WTC11 (cell line): ENCODE results near the gene ATP6V1C2. TPM values are rescaled to one million over a fixed set of nuclear protein-coding genes. Genes with fewer than 3 reads are reported as not detected.

Experiments used
- ATAC-seq: fragments of 200-7000 bp; cut with Tn5 transposase; 2 replicates; pipeline ENCODE4 v1.10.0; 2021; ENCODE audit warnings: mild to moderate bottlenecking, moderate library complexity
- CTCF ChIA-PET: fragments of 300-600 bp; sonication (Branson Sonifier 250); formaldehyde crosslinking; loops from one replicate; lab custom pipeline; 2021; ENCODE audit warnings: antibody characterized with exemption; lab: Charles Lee
- POLR2A ChIA-PET: fragments of 350-600 bp; sonication (Branson Sonifier 250); formaldehyde crosslinking; loops from one replicate; lab custom pipeline; 2021; ENCODE audit warnings: antibody characterized with exemption; lab: Charles Lee
- DNase-seq: peaks from one replicate; pipeline ENCODE4 v3.0.0; 2021; ENCODE audit warnings: low spot score
- H3K27ac Mint-ChIP-seq: 2 replicates; pipeline ENCODE4 v1.8.0; 2021; ENCODE audit warnings: mixed read lengths
- H3K27me3 Mint-ChIP-seq: 2 replicates; pipeline ENCODE4 v1.8.0; 2021; ENCODE audit warnings: low read depth, mild to moderate bottlenecking, moderate library complexity, mixed read lengths
- H3K36me3 Mint-ChIP-seq: 2 replicates; pipeline ENCODE4 v1.8.0; 2021; ENCODE audit warnings: mixed read lengths
- H3K4me1 Mint-ChIP-seq: 2 replicates; pipeline ENCODE4 v1.8.0; 2022; ENCODE audit warnings: mixed read lengths
- H3K4me3 Mint-ChIP-seq: 2 replicates; pipeline ENCODE4 v1.8.0; 2021; ENCODE audit warnings: mild to moderate bottlenecking, moderate library complexity, mixed read lengths
- H3K9me3 Mint-ChIP-seq: 2 replicates; pipeline ENCODE4 v1.8.0; 2021; ENCODE audit warnings: mixed read lengths
- ATF6 ChIP-seq: sonication (generic); formaldehyde crosslinking; IDR thresholded peaks from 2 replicates; pipeline ENCODE4 v1.8.1; 2023; ENCODE audit warnings: mild to moderate bottlenecking, missing genetic modification reagents
- CBFB ChIP-seq: sonication (generic); formaldehyde crosslinking; IDR thresholded peaks from 2 replicates; pipeline ENCODE4 v1.8.1; 2022; ENCODE audit warnings: mild to moderate bottlenecking, low read depth, missing genetic modification reagents
- CREB1 ChIP-seq: sonication (generic); formaldehyde crosslinking; IDR thresholded peaks from 2 replicates; pipeline ENCODE4 v1.8.0; 2023; ENCODE audit warnings: mild to moderate bottlenecking, missing genetic modification reagents
- CREM ChIP-seq: sonication (generic); formaldehyde crosslinking; IDR thresholded peaks from 2 replicates; pipeline ENCODE4 v1.8.1; 2022; ENCODE audit warnings: mild to moderate bottlenecking, missing genetic modification reagents, moderate library complexity
- ERG ChIP-seq: fragments of 250-450 bp; sonication (Bioruptor Pico); IDR thresholded peaks from 2 replicates; pipeline ENCODE4 v1.8.0; 2021; ENCODE audit warnings: mild to moderate bottlenecking
- ETV6 ChIP-seq: sonication (generic); formaldehyde crosslinking; IDR thresholded peaks from 2 replicates; pipeline ENCODE4 v1.8.1; 2022; ENCODE audit warnings: mild to moderate bottlenecking, missing genetic modification reagents
- FOXP4 ChIP-seq: sonication (generic); formaldehyde crosslinking; IDR thresholded peaks from 2 replicates; pipeline ENCODE4 v1.8.0; 2022; ENCODE audit warnings: mild to moderate bottlenecking, missing genetic modification reagents
- IRF2 ChIP-seq: sonication (generic); formaldehyde crosslinking; IDR thresholded peaks from 2 replicates; pipeline ENCODE4 v1.8.0; 2022; ENCODE audit warnings: low read depth, missing genetic modification reagents, borderline replicate concordance
- JUN ChIP-seq: sonication (generic); formaldehyde crosslinking; IDR thresholded peaks from 2 replicates; pipeline ENCODE4 v1.8.0; 2023; ENCODE audit warnings: mild to moderate bottlenecking, missing genetic modification reagents
- NFE2L1 ChIP-seq: sonication (generic); formaldehyde crosslinking; IDR thresholded peaks from 2 replicates; pipeline ENCODE4 v1.8.1; 2023; ENCODE audit warnings: missing genetic modification reagents
- NR3C1 ChIP-seq: sonication (generic); formaldehyde crosslinking; conservative IDR thresholded peaks from 2 replicates; pipeline ENCODE4 v1.8.1; 2023; ENCODE audit warnings: low read depth, mild to moderate bottlenecking, missing genetic modification reagents
- PRDM15 ChIP-seq: sonication (generic); formaldehyde crosslinking; IDR thresholded peaks from 2 replicates; pipeline ENCODE4 v1.8.0; 2022; ENCODE audit warnings: missing genetic modification reagents
- SMAD4 ChIP-seq: sonication (generic); formaldehyde crosslinking; IDR thresholded peaks from 2 replicates; pipeline ENCODE4 v1.8.0; 2022; ENCODE audit warnings: mild to moderate bottlenecking, missing genetic modification reagents
- TEAD4 ChIP-seq: sonication (generic); formaldehyde crosslinking; IDR thresholded peaks from 2 replicates; pipeline ENCODE4 v1.8.0; 2022; ENCODE audit warnings: mild to moderate bottlenecking, missing genetic modification reagents
- ZMAT4 ChIP-seq: fragments of 250-450 bp; sonication (Bioruptor Pico); IDR thresholded peaks from 2 replicates; pipeline ENCODE4 v1.9.0; 2021; ENCODE audit warnings: mild to moderate bottlenecking
- ZNF423 ChIP-seq: fragments of 250-450 bp; sonication (Bioruptor Pico); IDR thresholded peaks from 2 replicates; pipeline ENCODE4 v2.1.2; 2022; ENCODE audit warnings: mild to moderate bottlenecking, moderate library complexity
- total RNA-seq: library from RNA; stranded (reverse); gene quantifications from 3 replicates; pipeline ENCODE4 v1.2.3, GENCODE V29; 2021

ATP6V1C2 gene
- total RNA-seq, 1 experiment from 2014 or later, result 0.42 TPM

GRCh38 chr2:10778724-10779115 lies 57.3 kb downstream of the ATP6V1C2 start:
- ChIA-PET CTCF (interaction anchor here (1.0 to 1.3 kb wide), 2 partner anchors 57 to 70 kb away, joined by 3 to 4 read pairs; partner anchors contain the start of gene ATP6V1C2), POLR2A (no interaction called here)
- Mint-ChIP-seq H3K36me3 (peaks cover 34% of the 10 kb centered on the region), H3K27me3 (no peaks in the 10 kb centered on the region), H3K27ac (no peak overlapping the region), H3K9me3 (no peaks in the 10 kb centered on the region), H3K4me3 (no peak overlapping the region), H3K4me1 (peaks cover 5% of the 10 kb centered on the region; the same call in 1 of the 2 replicates)
- ATAC-seq (no peak), DNase-seq (no peak)
- TF ChIP-seq ZNF423 (CRISPR knock-in tag) (no peak), ATF6 (CRISPR knock-in tag) (no peak), ETV6 (CRISPR knock-in tag) (no peak), NFE2L1 (CRISPR knock-in tag) (no peak), ERG (no peak), CREB1 (CRISPR knock-in tag) (no peak), JUN (CRISPR knock-in tag) (no peak), TEAD4 (CRISPR knock-in tag) (no peak), IRF2 (CRISPR knock-in tag) (no peak)

- ATAC-seq, result no peak
- ChIA-PET POLR2A (no interaction called here), CTCF (interaction anchor here (0.6 kb wide), 1 partner anchor 68 kb away, joined by 3 read pairs; no protein-coding TSS in a partner anchor)
- H3K36me3 Mint-ChIP-seq, result peaks cover 46% of the 10 kb centered on the region
- H3K27me3 Mint-ChIP-seq, result no peaks in the 10 kb centered on the region
- H3K4me3 Mint-ChIP-seq, result no peak overlapping the region
- H3K27ac Mint-ChIP-seq, result 0 out of 2 replicates have a peak overlapping the region, but pooled peaks have one; percentile 30
- DNase-seq, result no peak
- H3K4me1 Mint-ChIP-seq, result 0 out of 2 replicates have a peak, but pooled peaks cover 3% of the 10 kb centered on the region
- peak; percentile 36; the same call in 1 of the 2 replicates for TF ChIP-seq PRDM15 (CRISPR knock-in tag)
- TF ChIP-seq SMAD4 (CRISPR knock-in tag), result no peak
- no peak for TF ChIP-seq CBFB (CRISPR knock-in tag)
- no peak for TF ChIP-seq FOXP4 (CRISPR knock-in tag)
- TF ChIP-seq ZMAT4 (CRISPR knock-in tag), result no peak
- no peak for TF ChIP-seq CREM (CRISPR knock-in tag)
- no peak for TF ChIP-seq NR3C1 (CRISPR knock-in tag)
- no peaks in the 10 kb centered on the region for H3K9me3 Mint-ChIP-seq
These were observed 58.5 kb downstream of the ATP6V1C2 start for GRCh38 chr2:10779776-10780490.
